ENCODE measurements around the gene EFNA3. TPM values are rescaled to one million over a fixed set of nuclear protein-coding genes. Genes with fewer than 3 reads are reported as not detected.
A peak's percentile ranks its signal among the peaks of the same experiment; 100 is the strongest.

The EFNA3 gene
- total and polyA plus RNA-seq, 9 of the 15 experiments (the other 6 are each of a cell fraction or from before 2014, with no cell fraction given): 0.59 to 7.9 (median 4.7) TPM

GRCh38 chr1:155081472-155082300 is 3.0 kb downstream of the EFNA3 start:
- 24% methylated on average over 26 of the region's 68 CpGs for WGBS (ENCODE audit: insufficient coverage, low coverage, missing lambda C conversion rate)
- no peak overlapping the region for H3K4me3 ChIP-seq
- peaks cover 26% of the 10 kb centered on the region for H4K20me1 ChIP-seq (replicated peaks; ENCODE audit: control insufficient read depth, insufficient read depth, low read length)
- H3K27me3 ChIP-seq (ENCODE audit: control insufficient read depth in 2 of 2, insufficient read depth in 2 of 2, low read length in 2 of 2): peaks cover 3 to 8% of the 10 kb centered on the region in 2 experiments; a peak in 2 of 5 replicates
- H3K4me2 ChIP-seq (ENCODE audit: insufficient read depth, low read length): peak overlapping the region; percentile 39
- H3K36me3 ChIP-seq (ENCODE audit: control insufficient read depth, insufficient read depth, low read length): peaks cover 5% of the 10 kb centered on the region; the same call in 1 of the 3 replicates
- DNase-seq (ENCODE audit: extremely low read depth in 1 of 4, low spot score in 3 of 4) (peak in 1 of 4 experiments; percentile 34), FAIRE-seq (peak; percentile 42), ATAC-seq (no peak)
- peak overlapping the region; percentile 8 to 81; a peak in 3 of 4 replicates for H3K9ac ChIP-seq (ENCODE audit: insufficient read depth in 1 of 2, low read depth in 2 of 2, low read length in 2 of 2)
- H3K9me3 ChIP-seq (replicated peaks; ENCODE audit: control insufficient read depth, insufficient read depth, low read depth, low read length): no peaks in the 10 kb centered on the region
- peaks cover 47 to 91% of the 10 kb centered on the region in 2 experiments for H3K4me1 ChIP-seq (replicated peaks in 1 of 2; ENCODE audit: control insufficient read depth in 2 of 2, insufficient read depth in 2 of 2, low read length in 2 of 2)
- in situ Hi-C loops (cut with MboI): no loop called here
- POLR2A ChIA-PET: interaction anchor here (0.7 to 1.0 kb wide), 2 partner anchors 17 to 108 kb away, joined by 3 read pairs; no protein-coding TSS in a partner anchor
- peaks cover 6% of the 10 kb centered on the region for H3K9me1 ChIP-seq (ENCODE audit: control insufficient read depth, insufficient read depth, low read length)
- peak overlapping the region; percentile 66 for H2AFZ ChIP-seq (ENCODE audit: low read depth, low read length)
- CTCF ChIA-PET (ENCODE audit: low intra/inter-chr PET ratio): interaction anchor here (9.0 kb wide), 1 partner anchor 19 kb away, joined by 153 read pairs; the partner anchor contains the start of gene EFNA4
- intact Hi-C loops (cut with micrococcal nuclease): loop anchor here (5.0 kb wide), 2 partner anchors 34 to 119 kb away; partner anchors contain the start of gene PYGO2
- peaks cover 7% of the 10 kb centered on the region; the same call in 2 of the 3 replicates for H3K79me2 ChIP-seq (ENCODE audit: control insufficient read depth, insufficient read depth, low read length)
- no TSS peak for BruUV-seq (replicated peaks)
- no peak overlapping the region for H3K27ac ChIP-seq (ENCODE audit: extremely low read depth, low read depth, low read length)
- TF ChIP-seq ZNF165 (CRISPR knock-in tag; IDR thresholded peaks at IDR 0.05; ENCODE audit: borderline replicate concordance) (no peak), DMBX1 (CRISPR knock-in tag; IDR thresholded peaks at IDR 0.05; ENCODE audit: borderline replicate concordance) (no peak), NKRF (IDR thresholded peaks at IDR 0.05; ENCODE audit: borderline replicate concordance) (peak; percentile 36; the same call in 1 of the 2 replicates), PTRF (tag; IDR thresholded peaks at IDR 0.05) (no peak), HIVEP1 (CRISPR knock-in tag; IDR thresholded peaks at IDR 0.05) (no peak), FOXP4 (CRISPR knock-in tag; IDR thresholded peaks at IDR 0.05; ENCODE audit: borderline replicate concordance) (no peak), MCM5 (IDR thresholded peaks at IDR 0.05; ENCODE audit: low read depth) (no peak), NR3C1 (CRISPR knock-in tag; IDR thresholded peaks at IDR 0.05) (peak; percentile 34; the same call in 1 of the 2 replicates), ZNF740 (CRISPR knock-in tag; IDR thresholded peaks at IDR 0.05) (0 out of 2 replicates have a peak, but pooled peaks have one; percentile 16), ZNF740 (tag; IDR thresholded peaks at IDR 0.05) (no peak), MAX (CRISPR knock-in tag; IDR thresholded peaks at IDR 0.05) (peak; percentile 26; the same call in 1 of the 2 replicates), U2AF2 (optimal IDR thresholded peaks at IDR 0.05; ENCODE audit: low read depth, low read length) (no peak), TCF15 (CRISPR knock-in tag; IDR thresholded peaks at IDR 0.05) (no peak), TRIM24 (IDR thresholded peaks at IDR 0.05) (no peak), SMARCA4 (IDR thresholded peaks at IDR 0.05) (no peak), BDP1 (IDR thresholded peaks at IDR 0.05; ENCODE audit: insufficient read depth, insufficient read length) (no peak)
